SJCRH30 (cell line): ENCODE results near the gene KIAA1217. TPM values are rescaled to one million over a fixed set of nuclear protein-coding genes. Genes with fewer than 3 reads are reported as not detected.

ENCODE experiments used
- DNase-seq, 2 experiments: peaks; one replicate each; pipeline ENCODE4 v3.0.0-alpha.2; 2015 to 2020
- H3K27ac ChIP-seq: fragments of 250-450 bp; sonication (Bioruptor Pico); 2 replicates; pipeline ENCODE4 v1.5.1; 2020; ENCODE audit warnings: mild to moderate bottlenecking, moderate library complexity
- H3K27me3 ChIP-seq: fragments of 250-450 bp; sonication (Bioruptor Pico); 2 replicates; pipeline ENCODE4 v1.5.1; 2020; ENCODE audit warnings: mild to moderate bottlenecking, moderate library complexity
- H3K36me3 ChIP-seq: fragments of 250-450 bp; sonication (Bioruptor Pico); 2 replicates; pipeline ENCODE4 v1.5.1; 2020; ENCODE audit warnings: mild to moderate bottlenecking, moderate library complexity
- H3K4me1 ChIP-seq: fragments of 250-450 bp; sonication (Bioruptor Pico); 2 replicates; pipeline ENCODE4 v1.5.1; 2020; ENCODE audit warnings: mild to moderate bottlenecking, moderate library complexity
- H3K4me3 ChIP-seq: fragments of 250-450 bp; sonication (Bioruptor Pico); 2 replicates; pipeline ENCODE4 v1.5.1; 2020; ENCODE audit warnings: mild to moderate bottlenecking, moderate library complexity
- H3K9me3 ChIP-seq: fragments of 250-450 bp; sonication (Bioruptor Pico); replicated peaks from 2 replicates; pipeline ENCODE4 v1.5.1; 2020; ENCODE audit warnings: mild to moderate bottlenecking, moderate library complexity
- total RNA-seq: library from RNA; depleted of rRNA; stranded (reverse); fragments of >200 nt; shearing (Covaris generic); gene quantifications from 2 replicates; pipeline ENCODE4 v1.2.3, GENCODE V29; 2014

Gene KIAA1217
- total RNA-seq, 1 experiment from 2014 or later, result 29.7 TPM

- DNase-seq, result no peak
- Histone ChIP-seq H3K9me3 (no peaks in the 10 kb centered on the region), H3K27ac (no peak overlapping the region), H3K4me1 (peaks cover 2% of the 10 kb centered on the region; the same call in 1 of the 2 replicates), H3K27me3 (no peaks in the 10 kb centered on the region), H3K4me3 (no peak overlapping the region), H3K36me3 (no peaks in the 10 kb centered on the region)
Measured at GRCh38 chr10:24197263-24197662, 11.7 kb upstream of the KIAA1217 start.

- no peak for DNase-seq
- peaks cover 11% of the 10 kb centered on the region for H3K4me1 ChIP-seq
- no peak overlapping the region for H3K27ac ChIP-seq
- no peaks in the 10 kb centered on the region for H3K36me3 ChIP-seq
- H3K9me3 ChIP-seq, result no peaks in the 10 kb centered on the region
- no peak overlapping the region for H3K4me3 ChIP-seq
- H3K27me3 ChIP-seq, result no peaks in the 10 kb centered on the region
Measured at GRCh38 chr10:24201503-24202180, 7.3 kb upstream of the KIAA1217 start.

GRCh38 chr10:24202181-24202570 is 6.8 kb upstream of the KIAA1217 start:
- Histone ChIP-seq H3K4me1 (peaks cover 16% of the 10 kb centered on the region), H3K4me3 (no peak overlapping the region), H3K36me3 (no peaks in the 10 kb centered on the region), H3K27me3 (no peaks in the 10 kb centered on the region), H3K9me3 (no peaks in the 10 kb centered on the region), H3K27ac (no peak overlapping the region)
- no peak for DNase-seq

DNA sequence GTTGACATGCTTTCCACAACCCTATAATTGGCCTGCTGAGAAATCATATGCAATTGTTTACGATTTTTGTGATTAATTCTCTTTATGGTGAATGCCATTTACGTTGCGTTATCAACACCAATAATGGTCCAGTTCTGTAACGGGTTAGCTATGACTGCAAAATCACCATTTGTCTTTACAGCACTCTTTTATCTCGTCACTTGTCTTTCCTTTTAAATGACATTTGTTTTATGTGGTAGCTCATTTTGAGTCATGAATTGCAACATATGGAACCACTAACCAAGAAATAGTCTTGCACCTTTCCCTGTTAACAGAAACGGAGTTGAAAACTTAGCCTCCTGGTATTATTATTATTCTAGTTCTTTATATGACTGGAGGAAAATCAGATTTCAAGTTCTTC is 3.1 kb upstream of the KIAA1217 start:
- H3K9me3 ChIP-seq, result no peaks in the 10 kb centered on the region
- no peak overlapping the region for H3K27ac ChIP-seq
- no peaks in the 10 kb centered on the region for H3K27me3 ChIP-seq
- H3K4me1 ChIP-seq, result peaks cover 23% of the 10 kb centered on the region
- H3K36me3 ChIP-seq, result peaks cover 3% of the 10 kb centered on the region
- no peak for DNase-seq
- no peak overlapping the region for H3K4me3 ChIP-seq

- H3K27me3 ChIP-seq, result no peaks in the 10 kb centered on the region
- DNase-seq, result no peak
- no peak overlapping the region for H3K27ac ChIP-seq
- H3K4me1 ChIP-seq, result peaks cover 23% of the 10 kb centered on the region
- H3K9me3 ChIP-seq, result no peaks in the 10 kb centered on the region
- H3K36me3 ChIP-seq, result peaks cover 5% of the 10 kb centered on the region
- H3K4me3 ChIP-seq, result no peak overlapping the region
Measured at GRCh38 chr10:24206334-24206733, 2.6 kb upstream of the KIAA1217 start.

GRCh38 chr10:24206926-24207325 is 2.0 kb upstream of the KIAA1217 start:
- Histone ChIP-seq H3K36me3 (peaks cover 5% of the 10 kb centered on the region), H3K27ac (peak overlapping the region; percentile 90), H3K4me3 (peak overlapping the region; percentile 70; the same call in 1 of the 2 replicates), H3K27me3 (no peaks in the 10 kb centered on the region), H3K4me1 (peaks cover 23% of the 10 kb centered on the region), H3K9me3 (no peaks in the 10 kb centered on the region)
- peak in 1 of 2 experiments; percentile 28 for DNase-seq

GRCh38 chr10:24207341-24207740 is 1.6 kb upstream of the KIAA1217 start:
- H3K27ac ChIP-seq, result peak overlapping the region; percentile 90
- DNase-seq, result no peak

DNA sequence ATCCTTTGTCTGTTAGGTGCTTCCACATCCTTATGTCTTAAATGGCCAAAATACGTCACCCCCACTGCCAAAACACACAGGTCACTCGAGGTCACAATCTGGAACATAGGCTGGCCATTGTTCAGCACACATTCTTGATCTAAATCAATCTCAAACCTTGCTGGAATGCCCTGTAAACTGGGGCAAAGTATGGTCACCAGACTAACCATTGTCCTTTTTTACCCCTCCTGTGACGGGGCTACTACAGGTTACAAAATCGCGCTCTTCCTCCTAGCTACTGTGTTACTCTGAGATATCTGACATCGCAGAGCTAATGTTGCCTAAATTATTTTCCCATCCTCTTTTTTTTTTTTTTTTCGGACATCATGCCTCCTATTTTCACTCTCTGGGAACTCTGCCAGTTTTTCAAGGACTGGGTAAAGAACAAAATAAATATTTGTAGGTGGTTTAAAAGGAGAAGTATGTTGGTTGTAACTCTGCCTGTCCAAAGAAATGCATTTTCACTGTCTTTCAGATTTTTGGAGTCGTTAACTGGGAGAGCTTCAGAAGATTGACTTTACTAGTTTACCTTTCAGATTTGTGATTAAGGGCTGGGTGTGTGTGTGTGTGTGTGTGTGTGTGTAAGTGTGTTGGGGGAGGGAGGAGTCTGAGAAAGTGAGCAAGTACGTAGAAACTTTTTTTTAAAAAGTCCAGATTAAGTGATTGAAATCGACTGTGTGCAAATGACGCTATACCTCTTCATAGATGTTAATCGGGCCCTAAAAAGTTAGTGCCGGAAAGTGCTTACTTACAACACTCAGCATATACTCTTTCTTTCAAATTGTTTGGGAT is 942 bp upstream of the KIAA1217 start:
- Histone ChIP-seq H3K4me3 (peak overlapping the region; percentile 70), H3K27ac (peak overlapping the region; percentile 90), H3K36me3 (peaks cover 7% of the 10 kb centered on the region), H3K9me3 (no peaks in the 10 kb centered on the region), H3K27me3 (no peaks in the 10 kb centered on the region), H3K4me1 (peaks cover 23% of the 10 kb centered on the region)
- peak; percentile 58 to 75 for DNase-seq

More at GRCh38 chr10:24207341-24207740, 1.6 kb upstream of the KIAA1217 start:
- H3K9me3 ChIP-seq, result no peaks in the 10 kb centered on the region
- H3K27me3 ChIP-seq, result no peaks in the 10 kb centered on the region
- peaks cover 5% of the 10 kb centered on the region for H3K36me3 ChIP-seq
- peak overlapping the region; percentile 70 for H3K4me3 ChIP-seq
- H3K4me1 ChIP-seq, result peaks cover 23% of the 10 kb centered on the region

DNA sequence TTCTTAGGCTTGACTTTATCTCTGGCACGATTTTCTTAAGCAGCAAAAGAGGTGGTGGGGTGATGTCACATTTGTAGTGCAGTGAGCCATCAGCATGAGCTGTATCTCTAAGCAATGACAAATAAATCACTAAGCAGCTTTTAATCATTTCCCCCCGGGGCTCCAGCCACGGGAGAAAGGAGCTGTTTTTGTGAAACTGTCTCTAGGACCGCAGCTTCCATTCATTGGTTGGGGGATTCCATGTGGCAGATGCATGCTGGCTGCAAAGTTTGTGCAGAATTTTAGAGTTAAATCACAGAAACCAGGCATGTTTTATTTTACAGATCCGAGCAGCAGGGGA is 464 bp downstream of the KIAA1217 start:
- Histone ChIP-seq H3K4me3 (peak overlapping the region; percentile 70), H3K9me3 (no peaks in the 10 kb centered on the region), H3K27me3 (no peaks in the 10 kb centered on the region), H3K36me3 (peaks cover 7% of the 10 kb centered on the region), H3K27ac (peak overlapping the region; percentile 90), H3K4me1 (peaks cover 27% of the 10 kb centered on the region)
- DNase-seq, result peak; percentile 38 to 68

GRCh38 chr10:24209946-24210491 is 1.1 kb downstream of the KIAA1217 start:
- Histone ChIP-seq H3K27ac (peak overlapping the region; percentile 90), H3K27me3 (no peaks in the 10 kb centered on the region), H3K9me3 (no peaks in the 10 kb centered on the region), H3K36me3 (peaks cover 7% of the 10 kb centered on the region), H3K4me3 (peak overlapping the region; percentile 70), H3K4me1 (peaks cover 25% of the 10 kb centered on the region)
- DNase-seq, result peak; percentile 45 to 60

- DNase-seq, result peak in 1 of 2 experiments; percentile 35
- Histone ChIP-seq H3K9me3 (no peaks in the 10 kb centered on the region), H3K27ac (peak overlapping the region; percentile 17; the same call in 1 of the 2 replicates), H3K4me3 (peak overlapping the region; percentile 70), H3K27me3 (no peaks in the 10 kb centered on the region), H3K4me1 (peaks cover 25% of the 10 kb centered on the region), H3K36me3 (peaks cover 10% of the 10 kb centered on the region)
Measured at GRCh38 chr10:24210501-24210900, 1.6 kb downstream of the KIAA1217 start.

- no peak for DNase-seq
- Histone ChIP-seq H3K9me3 (no peaks in the 10 kb centered on the region; the same call in 1 of the 2 replicates), H3K27me3 (no peaks in the 10 kb centered on the region), H3K4me3 (no peak overlapping the region), H3K4me1 (peaks cover 16% of the 10 kb centered on the region), H3K36me3 (peaks cover 10% of the 10 kb centered on the region), H3K27ac (no peak overlapping the region)
Measured at GRCh38 chr10:24213266-24213665, 4.3 kb downstream of the KIAA1217 start.

DNA sequence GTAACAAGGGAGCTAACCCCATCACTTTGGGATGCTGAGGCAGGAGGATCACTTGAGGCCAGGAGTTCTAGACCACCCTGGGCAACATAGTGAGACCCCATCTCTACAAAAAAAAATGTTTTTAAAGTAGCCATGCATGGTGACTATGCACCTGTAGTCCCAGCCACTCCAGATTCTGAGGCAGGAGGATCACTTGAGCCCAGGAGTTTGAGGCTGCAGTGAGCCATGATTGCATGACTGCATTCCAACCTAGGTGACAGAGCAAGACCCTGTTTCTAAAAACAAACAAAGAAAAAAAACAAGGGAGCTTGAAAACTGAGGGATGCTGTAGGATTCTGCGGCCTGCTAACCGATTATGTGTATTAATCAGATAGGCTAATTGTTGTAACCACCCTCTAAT is 4.9 kb downstream of the KIAA1217 start:
- Histone ChIP-seq H3K9me3 (no peaks in the 10 kb centered on the region; the same call in 1 of the 2 replicates), H3K4me1 (peaks cover 16% of the 10 kb centered on the region), H3K4me3 (no peak overlapping the region), H3K27me3 (no peaks in the 10 kb centered on the region), H3K36me3 (peaks cover 14% of the 10 kb centered on the region), H3K27ac (no peak overlapping the region)
- no peak for DNase-seq

DNA sequence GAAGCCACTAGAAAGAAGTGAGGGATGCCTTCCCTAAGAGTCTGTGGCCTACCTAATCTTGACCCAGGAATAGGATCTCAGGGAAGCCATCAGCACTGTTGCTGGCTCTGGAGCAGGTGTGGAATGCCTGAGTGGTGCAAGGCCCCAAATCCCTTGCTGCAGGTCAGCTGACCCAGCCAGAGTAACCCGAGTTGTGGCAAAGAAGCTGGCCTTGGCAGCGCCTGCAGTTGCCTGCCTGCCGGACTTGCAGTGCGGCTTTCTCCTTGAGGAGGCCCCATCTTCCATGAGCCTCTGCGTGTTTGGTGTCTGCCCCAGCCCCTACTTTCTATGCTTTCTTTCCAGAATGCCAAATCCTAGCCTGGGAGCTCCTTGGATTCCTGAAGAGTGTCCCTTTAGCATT is 5.8 kb downstream of the KIAA1217 start:
- peak; percentile 40 to 56 for DNase-seq
- Histone ChIP-seq H3K4me3 (no peak overlapping the region), H3K27ac (no peak overlapping the region), H3K4me1 (peaks cover 16% of the 10 kb centered on the region), H3K9me3 (no peaks in the 10 kb centered on the region; the same call in 1 of the 2 replicates), H3K36me3 (peaks cover 22% of the 10 kb centered on the region), H3K27me3 (no peaks in the 10 kb centered on the region)

DNA sequence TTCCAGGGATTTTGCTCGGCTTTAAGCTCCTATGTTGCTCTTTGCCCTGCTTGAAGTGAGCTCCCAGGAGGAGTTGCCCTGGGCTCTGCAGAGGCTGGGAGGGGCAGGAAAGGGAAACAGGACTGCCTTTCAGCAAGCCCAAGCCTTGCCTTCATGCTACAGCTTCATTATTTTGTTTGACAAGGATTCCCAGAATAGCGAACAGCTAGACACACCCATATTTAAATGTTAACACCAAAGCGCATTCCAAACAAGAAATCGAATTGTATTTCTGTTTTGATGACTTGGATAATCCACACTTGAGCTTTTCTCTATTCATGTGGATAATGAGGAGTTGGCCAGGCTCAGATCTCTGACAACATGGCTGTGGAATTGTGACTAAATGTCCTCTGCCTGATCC is 6.3 kb downstream of the KIAA1217 start:
- peaks cover 16% of the 10 kb centered on the region for H3K4me1 ChIP-seq
- no peak for DNase-seq
- H3K27me3 ChIP-seq, result no peaks in the 10 kb centered on the region
- no peak overlapping the region for H3K27ac ChIP-seq
- no peaks in the 10 kb centered on the region; the same call in 1 of the 2 replicates for H3K9me3 ChIP-seq
- no peak overlapping the region for H3K4me3 ChIP-seq
- peaks cover 27% of the 10 kb centered on the region for H3K36me3 ChIP-seq
